NCI-H2029 treated with DMSO at 0.1 percent for 48 hours (cell line): ENCODE measurements around the gene STOML2.

ENCODE experiments used
- DNase-seq: peaks from one replicate; lab custom pipeline; 2025; lab: John Stamatoyannopoulos, UW

Gene STOML2

DNA sequence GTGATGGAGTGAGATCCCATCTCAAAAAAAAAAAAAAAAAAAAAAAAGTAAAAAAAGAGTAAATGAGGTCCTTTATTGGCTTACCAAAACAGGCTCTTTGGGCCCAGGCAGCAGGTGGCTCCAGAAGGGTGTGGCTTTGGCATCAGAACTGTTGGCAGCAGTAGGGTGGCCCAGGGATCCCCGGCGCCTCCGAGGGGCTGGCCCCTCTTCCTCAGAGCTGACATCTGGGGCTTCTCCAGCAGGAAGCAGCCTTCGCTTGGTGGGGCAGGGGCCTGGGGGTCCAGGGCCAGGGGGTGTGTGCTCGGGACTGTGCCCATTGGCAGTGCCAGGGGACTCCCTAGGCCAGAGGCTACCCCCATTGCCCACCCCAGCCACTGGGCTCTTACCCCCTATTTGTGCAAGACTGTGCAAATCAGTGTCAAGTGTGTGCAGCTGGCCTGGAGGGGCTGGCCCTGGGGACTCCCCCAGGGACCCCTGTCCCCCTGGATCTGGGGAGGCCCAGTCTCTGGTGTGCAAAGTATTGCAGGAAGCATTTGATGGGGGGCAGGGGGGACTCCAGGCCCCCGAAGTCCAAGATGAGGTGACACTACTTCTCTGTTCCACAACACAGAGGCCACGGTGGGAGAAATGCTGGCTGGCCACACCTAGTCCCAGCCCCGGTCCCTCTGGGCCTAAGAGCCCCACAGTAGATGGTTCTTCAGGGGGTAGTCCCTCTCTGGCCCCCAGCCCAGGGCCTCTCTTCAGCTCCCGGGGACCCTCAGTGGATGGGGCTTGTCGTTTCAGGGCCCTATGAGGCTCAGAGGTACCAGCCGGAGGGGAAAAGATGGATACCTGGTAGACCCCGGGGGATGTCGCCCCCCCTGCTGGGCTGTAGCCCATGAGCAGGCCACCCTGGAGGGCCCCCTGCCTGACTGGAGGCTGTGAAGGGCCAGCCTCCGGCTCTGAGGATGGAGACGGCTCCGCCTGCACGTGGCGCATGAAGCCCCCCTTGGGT is 4.7 kb upstream of the STOML2 start:
- no peak for DNase-seq

DNA sequence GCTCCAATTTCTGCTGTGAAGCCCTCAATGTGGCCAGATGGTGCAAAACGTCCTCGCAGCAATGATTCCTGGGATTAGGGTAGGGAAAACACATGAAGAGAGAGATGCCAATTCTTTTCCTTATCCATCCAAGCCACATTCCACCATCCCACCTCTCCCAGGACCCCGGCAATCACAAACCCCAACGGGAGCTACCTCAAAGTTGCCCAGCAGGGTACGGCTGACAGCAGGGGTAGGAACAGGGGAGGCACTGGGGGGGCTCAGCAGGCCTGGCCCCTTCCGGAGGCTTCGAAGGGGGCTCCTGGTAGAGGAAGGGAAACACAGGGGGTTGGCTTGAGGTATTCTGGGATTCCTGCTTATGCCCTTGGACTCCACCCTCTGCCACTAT is 3.4 kb upstream of the STOML2 start:
- no peak for DNase-seq

DNA sequence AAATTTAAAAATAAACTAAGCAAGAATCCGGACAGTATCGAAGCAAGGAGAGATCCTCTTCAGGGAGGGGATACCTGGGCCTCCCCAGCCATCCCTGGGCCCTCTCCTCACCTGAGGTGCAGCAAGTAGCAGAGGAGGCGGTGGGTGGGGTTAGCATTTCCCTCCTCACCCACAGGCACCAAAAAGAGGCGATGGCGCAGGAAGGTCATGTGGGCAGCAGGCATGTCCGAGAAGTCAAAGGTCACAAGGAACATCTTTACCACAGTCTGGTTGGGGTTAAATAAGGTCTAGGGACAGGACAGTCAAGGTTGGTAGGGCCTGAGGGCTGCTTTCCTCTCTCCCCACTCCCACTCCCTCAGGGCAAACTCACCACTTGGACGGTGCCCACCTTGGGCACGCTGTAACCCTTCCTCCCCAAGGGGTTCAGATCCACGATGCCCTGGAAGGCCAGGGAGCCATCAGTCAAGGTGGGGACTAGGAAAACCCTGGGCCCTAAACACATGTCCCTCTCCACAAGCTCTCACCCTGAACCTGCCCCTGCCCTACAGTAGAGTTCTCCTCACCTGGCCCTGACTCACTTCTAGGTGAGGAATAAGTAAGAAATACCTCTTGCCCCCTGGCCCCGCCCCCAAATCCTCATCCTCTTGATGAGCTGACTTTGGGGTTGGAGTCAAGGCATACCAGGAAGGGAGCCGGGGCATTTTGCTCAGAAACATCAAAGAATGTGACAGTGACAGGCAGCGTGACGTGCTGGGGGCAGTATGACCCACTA is 2.8 kb upstream of the STOML2 start:
- no peak for DNase-seq

DNA sequence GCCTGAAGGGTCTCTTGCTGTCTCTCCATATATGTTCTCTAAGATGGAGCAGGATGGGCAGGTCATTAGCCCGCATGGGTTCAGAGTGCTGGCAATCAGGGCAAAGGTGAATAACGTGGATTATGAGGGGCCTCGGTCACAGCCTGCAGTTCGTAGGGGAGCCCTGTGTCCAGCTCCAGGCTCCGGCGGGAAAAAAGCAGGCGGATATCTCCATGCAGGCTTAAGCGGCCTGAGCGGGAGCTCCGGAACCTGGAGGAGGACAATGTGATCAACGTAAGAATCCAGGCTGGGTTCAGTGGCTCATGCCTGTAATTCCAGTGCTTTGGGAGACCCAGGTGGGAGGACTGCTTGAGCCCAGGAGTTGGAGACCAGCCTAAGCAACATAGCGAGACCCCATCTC is 2.2 kb upstream of the STOML2 start:
- DNase-seq: no peak

DNA sequence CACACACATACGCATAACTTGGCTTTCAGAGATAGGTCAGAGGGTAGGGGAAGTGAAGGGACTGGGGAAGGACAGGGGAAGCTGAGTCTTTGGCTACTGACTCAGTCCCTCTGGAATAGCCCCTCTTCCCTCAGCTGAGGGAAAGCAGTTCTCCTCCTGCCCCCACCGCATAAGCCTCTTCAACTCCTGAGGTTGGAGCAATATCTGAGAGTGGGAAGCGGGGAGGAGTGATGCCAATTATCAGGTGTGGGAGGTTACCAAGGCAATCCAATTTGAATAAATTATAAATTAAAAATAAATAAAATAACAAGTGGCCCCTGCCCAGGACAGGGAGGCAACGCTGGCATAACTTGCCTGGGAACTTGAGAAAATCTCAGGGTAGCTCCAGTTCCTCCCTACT is 1.7 kb upstream of the STOML2 start:
- no peak for DNase-seq

DNA sequence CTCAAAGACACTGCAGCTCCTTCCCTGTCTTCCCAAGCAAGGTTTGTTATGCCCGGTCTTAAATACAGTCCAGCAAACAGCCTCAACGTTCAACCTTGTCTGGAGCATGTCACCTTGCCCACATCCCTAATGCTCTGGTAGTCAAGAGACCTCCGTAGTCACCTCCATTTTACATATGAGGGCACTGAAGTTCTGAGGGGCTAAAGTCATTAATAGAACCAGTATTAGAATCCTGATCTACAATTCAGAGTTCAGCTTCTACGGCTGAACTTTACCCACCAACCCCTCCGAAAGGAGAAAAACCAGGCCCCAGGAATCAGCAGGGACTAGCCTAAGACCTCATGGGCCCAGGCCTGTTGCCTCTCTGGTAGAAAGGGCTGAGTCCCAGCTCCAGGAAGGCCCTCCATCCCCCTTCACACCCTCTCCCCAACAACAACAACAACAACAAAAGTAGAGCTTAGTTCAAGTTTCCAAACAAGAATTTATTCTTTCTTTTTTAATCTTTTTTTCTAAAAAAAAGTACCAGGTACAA is 795 bp upstream of the STOML2 start:
- DNase-seq: no peak

DNA sequence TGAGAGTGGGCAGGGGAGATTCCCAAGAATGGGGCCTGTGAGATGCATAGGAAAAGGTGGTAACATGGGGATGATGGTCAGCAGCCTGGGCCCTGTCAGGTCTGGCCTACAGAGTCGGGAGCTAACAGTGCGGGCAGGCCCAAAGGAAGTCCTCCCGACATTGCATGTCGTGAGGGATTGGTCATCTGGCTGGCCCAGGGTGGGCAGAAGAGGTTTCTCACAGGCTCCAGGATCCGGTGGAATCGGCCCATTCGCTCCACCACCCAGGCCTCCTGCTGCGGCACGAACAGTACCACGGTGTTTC is 514 bp downstream of the STOML2 start:
- no peak for DNase-seq

DNA sequence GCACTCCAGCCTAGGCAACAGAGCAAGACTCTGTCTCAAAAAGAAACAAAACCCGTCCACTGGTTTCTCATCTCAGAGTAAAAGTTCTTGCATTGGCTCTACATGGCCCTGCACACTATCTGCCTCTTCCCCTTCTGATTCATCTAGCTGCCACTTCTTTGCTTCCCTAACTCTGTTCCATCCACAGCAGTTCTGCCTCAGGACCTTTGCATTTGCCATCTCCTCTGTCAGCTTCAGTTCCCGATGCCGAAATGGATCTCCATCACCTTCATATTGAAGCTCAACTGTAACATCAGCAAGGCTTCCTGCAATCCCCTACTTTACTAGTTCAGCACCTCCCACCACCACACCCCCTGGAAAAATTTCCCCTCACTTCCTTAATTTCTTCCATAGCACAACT is 5.4 kb downstream of the STOML2 start:
- no peak for DNase-seq

DNA sequence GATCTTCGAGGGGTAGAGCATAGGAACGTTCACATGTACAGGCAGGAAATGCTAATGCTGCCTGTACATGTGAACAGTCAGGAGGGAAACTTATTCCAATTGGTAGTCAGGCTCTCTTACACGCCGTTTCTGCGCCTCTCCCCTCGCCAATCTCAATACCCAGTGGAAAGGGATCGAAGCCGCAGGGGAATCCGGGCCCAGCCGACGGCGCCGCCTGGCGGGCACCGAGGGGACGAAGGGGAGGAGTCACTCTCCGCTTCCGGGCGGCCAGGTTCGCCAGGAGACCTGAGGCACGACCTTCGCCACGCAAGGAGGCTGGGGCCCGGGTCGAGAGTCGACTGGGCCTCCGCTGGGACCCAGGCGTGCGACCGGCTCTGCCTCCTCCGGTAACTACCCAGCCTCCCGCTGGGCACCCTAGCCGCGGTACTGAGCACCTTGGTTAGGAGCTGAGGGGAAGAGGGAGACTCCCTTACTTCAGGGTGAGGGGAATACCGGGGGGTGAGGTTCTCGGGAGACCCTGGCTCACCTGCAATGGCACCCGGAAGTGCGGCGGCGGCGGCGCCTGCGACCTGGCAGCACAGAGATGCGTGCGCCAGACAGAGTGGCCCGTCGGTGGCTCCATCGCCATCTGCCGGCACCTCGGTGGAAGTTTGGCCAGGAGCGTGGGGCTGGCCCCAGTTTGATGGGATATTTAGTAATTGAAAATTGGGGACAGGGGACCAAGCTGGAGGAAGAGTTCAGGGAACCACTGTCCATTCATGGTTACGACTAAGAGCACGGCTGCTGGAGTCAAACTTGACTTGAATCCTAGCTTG is 6.7 kb downstream of the STOML2 start, which contains the start of gene PIGO:
Gene PIGO (minus strand): TSS at position 557 of the 815 bp plus-strand sequence. CDS start 1,026 bp downstream, outside the sequence.
- DNase-seq: peak; percentile 66

DNA sequence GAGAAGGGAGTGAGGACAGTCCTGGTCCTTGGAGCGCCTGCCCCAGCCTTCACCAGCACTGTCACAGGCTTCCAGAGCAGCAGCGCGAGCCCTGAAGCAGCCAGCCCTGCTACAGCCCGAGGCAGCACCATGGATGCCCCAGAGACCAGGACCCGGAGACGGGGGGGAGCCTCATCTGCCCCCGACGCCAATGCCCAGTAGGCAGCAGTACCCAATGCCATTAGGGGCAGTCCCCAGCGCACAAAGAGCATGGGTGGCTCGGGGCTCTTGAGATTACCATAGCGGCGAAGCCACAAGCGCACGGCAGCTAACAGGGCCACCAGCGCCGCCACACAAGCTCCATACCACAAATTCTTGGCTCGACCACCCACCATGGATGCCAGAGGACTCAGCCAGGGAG is 11.4 kb downstream of the STOML2 start:
- DNase-seq: no peak

DNA sequence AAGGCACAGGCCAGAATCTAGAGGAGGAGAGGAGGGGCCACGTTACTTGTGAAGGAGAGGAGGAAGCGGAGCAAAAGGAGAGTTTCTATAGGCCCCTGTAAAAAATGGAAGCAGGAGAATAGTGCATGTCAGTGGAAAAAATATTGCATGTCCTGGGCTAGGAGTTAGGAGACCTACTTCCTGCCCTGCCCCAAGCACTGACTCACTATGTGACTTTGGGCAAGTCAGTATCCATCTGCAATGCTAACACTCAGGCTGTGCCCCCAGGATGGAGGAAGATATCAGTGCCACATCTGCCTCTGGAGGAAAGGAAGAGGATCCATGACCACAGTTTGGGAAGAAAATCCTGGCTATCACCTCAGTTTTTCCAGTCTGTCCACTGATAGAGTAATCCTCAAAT is 13.5 kb downstream of the STOML2 start:
- no peak for DNase-seq

DNA sequence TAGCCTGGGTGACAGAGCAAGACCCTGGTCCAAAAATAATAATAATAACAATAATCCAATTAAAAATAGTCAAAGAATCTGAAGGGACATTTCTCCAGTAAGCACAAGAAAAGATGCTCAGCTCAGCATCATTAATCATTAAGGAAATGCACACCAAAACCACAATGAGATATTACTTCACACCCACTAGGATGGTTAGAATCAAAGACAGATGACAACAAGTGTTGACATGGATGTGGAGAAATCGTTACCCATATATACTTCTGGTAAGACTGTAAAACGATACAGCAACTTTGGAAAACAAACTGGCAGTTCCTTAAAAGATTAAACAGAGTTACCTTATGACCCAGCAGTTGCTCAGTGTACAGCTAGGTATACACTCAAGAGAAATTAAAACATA is 17.9 kb downstream of the STOML2 start:
- no peak for DNase-seq

DNA sequence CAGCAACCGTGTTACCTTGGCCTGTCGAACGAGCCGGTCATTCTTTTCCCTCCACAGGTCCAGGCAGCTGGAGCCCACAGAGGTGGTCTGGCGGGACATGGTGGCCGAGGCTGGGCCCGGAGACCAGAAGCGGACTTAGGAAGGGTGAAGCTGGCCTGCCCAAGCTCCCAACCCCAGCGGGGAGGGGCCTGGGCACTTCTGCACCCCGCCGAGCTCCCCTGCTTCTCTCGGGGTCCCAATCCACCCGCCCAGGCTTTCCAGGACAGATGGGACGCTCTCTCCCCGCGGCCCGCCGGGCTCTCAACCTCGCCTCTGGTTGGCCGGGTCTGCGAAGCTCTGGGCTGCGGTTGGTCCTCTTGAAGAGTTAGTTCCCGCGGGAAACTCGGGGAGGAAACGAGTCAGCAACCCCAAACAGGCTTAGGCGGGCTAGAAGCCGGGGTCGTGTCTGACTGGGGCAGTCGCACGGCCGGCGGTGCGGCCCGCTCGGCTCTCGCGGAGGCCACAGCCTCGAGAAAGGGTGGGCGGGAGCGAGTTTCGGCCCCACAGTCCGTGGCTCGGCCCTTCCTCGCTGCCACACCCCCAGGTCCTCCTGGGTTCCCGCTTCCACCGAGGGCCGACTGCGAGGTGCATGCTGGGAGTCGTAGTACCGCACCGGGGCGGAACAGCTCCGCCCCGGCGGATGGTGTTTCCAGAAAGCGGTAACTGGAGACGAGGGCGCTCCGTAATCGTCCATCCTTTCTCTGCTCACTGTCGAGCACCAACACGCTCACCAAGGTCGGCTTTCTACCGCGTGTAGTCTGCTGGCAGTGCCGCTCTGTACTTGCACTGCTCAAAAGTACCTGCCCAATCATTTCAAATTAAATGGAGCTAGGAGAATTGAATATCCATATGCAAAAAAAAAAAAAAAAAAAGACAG is 23.2 kb downstream of the STOML2 start, which contains the start of gene FANCG:
Gene FANCG (minus strand): TSS at position 517 of the 916 bp plus-strand sequence. CDS start 418 bp downstream, at position 99.
- DNase-seq: peak; percentile 68

DNA sequence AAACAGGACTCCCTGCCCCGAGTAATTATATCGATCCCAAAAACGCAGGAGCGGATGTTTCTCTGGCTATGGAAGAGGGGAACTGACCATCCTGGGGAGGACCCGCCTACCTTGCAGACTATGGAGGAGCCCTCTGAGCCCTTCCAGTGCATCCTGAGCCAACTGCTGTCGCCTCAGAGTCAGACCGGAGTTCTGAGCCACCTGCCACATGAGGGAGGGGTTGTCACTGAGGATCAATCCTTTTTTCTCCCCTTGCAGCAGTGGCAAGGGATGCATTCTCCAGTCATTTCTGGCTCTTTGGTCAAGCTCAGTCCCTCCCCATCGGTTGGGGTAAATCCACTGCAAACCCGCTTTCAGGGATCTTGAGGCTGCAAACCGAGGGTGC is 23.9 kb downstream of the STOML2 start:
- no peak for DNase-seq

DNA sequence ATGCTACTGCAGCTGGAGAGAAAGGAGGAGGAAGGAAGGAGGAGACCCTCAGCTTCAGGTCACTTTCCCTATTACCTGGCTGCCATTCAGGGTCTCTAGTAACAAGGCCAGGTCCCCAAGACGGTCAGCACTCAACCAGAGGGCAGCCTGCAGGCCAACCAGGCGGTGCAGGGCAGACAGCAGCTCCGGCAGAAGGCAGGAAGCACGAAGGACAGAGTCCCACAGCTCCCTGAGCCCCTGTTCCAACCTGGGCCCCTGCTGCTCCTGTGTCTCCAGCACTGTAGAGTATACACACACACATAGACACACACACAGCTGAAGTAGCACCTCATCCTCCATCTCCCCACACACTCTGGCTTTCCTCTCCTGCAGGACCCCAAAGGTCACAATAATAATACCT is 24.9 kb downstream of the STOML2 start:
- DNase-seq: no peak

DNA sequence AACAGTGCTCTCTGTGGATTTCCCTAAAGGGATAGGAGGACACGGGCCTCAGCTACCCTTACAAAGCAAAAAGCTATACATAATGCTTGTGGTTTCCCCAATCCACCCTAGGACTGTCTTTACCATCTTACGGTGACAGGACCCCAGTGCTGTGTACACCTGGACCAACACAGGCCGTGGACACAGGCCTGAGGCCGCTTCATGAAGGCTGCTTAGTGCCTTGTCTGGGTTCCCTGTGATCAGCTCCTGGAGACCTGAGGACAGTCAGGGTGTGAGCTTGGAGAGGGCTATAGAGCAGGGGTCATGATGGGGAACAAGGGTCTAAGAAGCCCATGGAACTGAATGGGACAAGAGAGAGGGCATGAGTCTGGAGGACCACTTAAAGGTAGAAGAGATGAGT is 26.1 kb downstream of the STOML2 start:
- no peak for DNase-seq

DNA sequence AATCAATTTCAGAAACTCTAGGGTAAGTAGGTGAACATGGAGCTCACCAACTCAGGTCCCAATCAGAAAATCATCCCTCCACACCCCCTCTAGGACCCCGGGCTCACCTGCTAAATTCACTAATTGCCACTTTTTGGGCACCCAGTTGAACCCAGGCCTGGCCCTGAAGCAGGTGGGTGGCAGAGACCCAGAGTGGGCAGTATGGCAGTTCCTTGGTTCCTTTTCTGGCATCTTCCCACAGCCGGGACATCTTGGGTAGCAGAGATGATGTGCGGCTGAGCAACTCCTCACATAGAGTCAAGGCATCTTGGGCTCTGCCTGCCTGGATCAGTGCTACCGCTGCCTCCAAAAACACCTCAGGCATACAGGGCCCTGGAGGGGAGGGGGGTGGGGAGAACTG is 27.6 kb downstream of the STOML2 start:
- DNase-seq: no peak

DNA sequence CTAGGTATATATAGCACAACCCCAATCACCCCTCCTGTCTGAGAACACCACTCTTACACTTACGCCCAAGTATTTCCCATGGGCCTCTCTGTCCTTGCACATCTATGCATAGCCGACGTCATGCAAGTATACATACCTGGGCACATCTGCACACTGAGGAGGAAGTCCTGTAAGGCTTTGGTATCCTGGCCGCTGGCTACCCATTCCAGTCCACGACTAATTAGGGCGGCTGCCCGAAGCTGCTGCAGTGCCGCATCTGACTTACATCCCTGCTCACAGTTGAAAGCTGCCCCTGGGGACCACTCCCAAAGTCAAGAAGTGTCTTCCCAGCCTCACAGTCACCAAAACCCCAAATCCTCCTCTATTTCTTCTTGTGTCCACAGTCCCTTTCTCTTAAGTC is 28.1 kb downstream of the STOML2 start:
- no peak for DNase-seq

DNA sequence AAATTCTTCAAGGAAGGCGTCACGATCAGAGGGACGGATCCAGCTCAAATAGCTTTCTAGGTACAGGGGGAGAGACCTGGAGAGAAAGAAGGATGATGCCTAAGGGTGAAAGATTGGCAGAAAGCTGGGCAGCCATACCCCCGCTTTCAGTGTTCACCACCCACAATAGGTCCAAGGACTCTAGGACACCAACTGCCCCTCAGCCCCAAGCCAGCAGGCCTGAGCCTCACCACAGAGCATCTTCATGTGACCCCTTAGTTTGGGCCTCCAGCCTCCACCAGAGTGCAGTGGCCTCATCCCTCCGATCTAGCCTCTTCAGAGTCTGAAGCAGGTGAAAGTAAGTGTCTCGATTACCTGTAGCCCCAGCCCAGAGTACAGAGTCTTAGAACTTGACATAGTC is 28.8 kb downstream of the STOML2 start:
- DNase-seq: no peak

DNA sequence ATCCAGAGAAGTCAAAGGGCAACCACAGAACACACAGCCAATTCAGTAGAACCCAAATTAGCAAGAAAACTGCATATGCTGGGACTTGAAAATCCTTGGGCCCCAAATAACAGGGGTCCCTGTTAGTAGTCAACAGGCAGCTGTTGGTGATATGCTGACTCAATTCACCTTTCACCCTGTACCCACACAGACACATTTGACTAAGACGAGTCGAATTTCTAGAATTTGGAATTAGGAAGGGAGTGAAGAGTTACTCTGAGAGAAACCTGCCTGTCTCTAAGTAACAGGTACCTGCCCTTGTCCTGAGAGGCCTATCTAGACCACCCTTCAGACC is 29.7 kb downstream of the STOML2 start:
- DNase-seq: no peak
